ENCODE measurements around the gene FTSJ3. TPM values are rescaled to one million over a fixed set of nuclear protein-coding genes. Genes with fewer than 3 reads are reported as not detected.

The FTSJ3 gene
- total and polyA plus RNA-seq, 2 of the 13 experiments (the other 11 are each of a cell fraction or from before 2014, with no cell fraction given): 26.0 to 64.2 TPM

DNA sequence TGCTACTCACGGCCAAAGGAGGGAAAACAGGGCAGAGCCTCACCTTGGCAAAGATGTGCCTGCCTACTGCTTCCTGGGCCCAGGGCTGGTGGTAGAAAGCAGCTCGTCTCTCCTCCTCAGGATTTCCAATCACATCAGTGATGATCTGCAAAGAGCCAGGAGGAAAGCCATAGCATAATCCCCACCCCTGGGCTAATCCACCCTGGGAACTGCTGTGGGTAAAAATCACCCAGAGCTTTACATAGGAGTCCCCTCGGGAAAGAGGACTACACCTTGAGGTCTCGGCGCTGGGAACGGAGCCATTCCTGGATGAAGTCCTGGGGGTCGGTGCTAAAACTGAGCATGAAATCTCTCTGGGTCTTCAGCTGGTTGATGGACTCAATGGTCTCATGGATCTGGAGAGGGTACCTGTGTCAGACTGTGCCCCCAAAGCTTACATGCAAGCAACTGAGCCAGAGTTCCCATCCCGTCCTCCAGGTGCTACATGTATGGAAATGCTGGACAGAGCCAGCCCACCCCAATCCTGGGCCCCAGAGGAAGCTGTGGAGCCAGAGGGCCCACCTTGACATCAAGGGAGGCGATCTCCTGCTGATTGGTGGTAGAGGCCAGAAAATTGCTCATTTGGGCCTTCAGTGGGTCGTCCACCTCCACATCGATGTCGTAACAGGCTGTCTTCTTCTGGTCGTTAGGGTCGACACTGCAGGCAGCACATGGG is 5.7 kb upstream of the FTSJ3 start:
- H3K9ac ChIP-seq (ENCODE audit: insufficient read depth, low read depth, low read length): no peak overlapping the region
- POLR2A ChIA-PET: interaction anchor here (0.9 to 5.2 kb wide), 4 partner anchors 8 to 211 kb away, joined by 3 to 30 read pairs (median 4); partner anchors contain the start of genes CCDC47, DDX42, MAP3K3 and SMARCD2

More for the DNA sequence above, 5.7 kb upstream of the FTSJ3 start:
- Histone ChIP-seq H3K27ac (ENCODE audit: extremely low read length, insufficient read depth, low read length) (no peak overlapping the region), H3K79me2 (ENCODE audit: insufficient read depth, low read length) (peaks cover 26% of the 10 kb centered on the region), H3K4me3 (replicated peaks in 1 of 3; ENCODE audit: insufficient read depth in 1 of 3, low read depth in 2 of 3, low read length in 3 of 3) (no peak overlapping the region), H4K20me1 (ENCODE audit: insufficient read depth, low read length) (0 out of 2 replicates have a peak, but pooled peaks cover 2% of the 10 kb centered on the region), H3K4me1 (ENCODE audit: insufficient read depth, low read length) (peaks cover 17% of the 10 kb centered on the region), H3K27me3 (ENCODE audit: control insufficient read depth in 1 of 2, insufficient read depth in 2 of 2, low read length in 2 of 2) (no peaks in the 10 kb centered on the region), H3K9me3 (ENCODE audit: low read length) (no peaks in the 10 kb centered on the region), H3K36me3 (replicated peaks in 1 of 2; ENCODE audit: control insufficient read depth in 1 of 2, insufficient read depth in 2 of 2, low read length in 2 of 2) (peaks cover 62 to 87% of the 10 kb centered on the region in 2 experiments), H2AFZ (ENCODE audit: low read length) (no peak overlapping the region), H3K4me2 (ENCODE audit: low read depth, low read length) (no peak overlapping the region)
- no peak for DNase-seq (ENCODE audit: low spot score)
- CTCF ChIA-PET (ENCODE audit: low intra/inter-chr PET ratio, low total read pairs): no interaction called here
- intact Hi-C loops (cut with micrococcal nuclease; ENCODE audit: unreplicated experiment) (no loop called here), in situ Hi-C loops (cut with HindIII; ENCODE audit: extremely low pct_ligation_motif_present, low pct_unique_long_range_greater_than_20kb) (no loop called here)
- TF ChIP-seq, protein P1, sequence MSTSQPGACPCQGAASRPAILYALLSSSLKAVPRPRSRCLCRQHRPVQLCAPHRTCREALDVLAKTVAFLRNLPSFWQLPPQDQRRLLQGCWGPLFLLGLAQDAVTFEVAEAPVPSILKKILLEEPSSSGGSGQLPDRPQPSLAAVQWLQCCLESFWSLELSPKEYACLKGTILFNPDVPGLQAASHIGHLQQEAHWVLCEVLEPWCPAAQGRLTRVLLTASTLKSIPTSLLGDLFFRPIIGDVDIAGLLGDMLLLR (CRISPR knock-in tag; IDR thresholded peaks at IDR 0.05): 0 out of 2 replicates have a peak, but pooled peaks have one; percentile 32
- TF ChIP-seq RBFOX2 (IDR thresholded peaks at IDR 0.05; ENCODE audit: low read depth, low read length): peak; percentile 46; the same call in 1 of the 2 replicates
- TF ChIP-seq, protein P2, sequence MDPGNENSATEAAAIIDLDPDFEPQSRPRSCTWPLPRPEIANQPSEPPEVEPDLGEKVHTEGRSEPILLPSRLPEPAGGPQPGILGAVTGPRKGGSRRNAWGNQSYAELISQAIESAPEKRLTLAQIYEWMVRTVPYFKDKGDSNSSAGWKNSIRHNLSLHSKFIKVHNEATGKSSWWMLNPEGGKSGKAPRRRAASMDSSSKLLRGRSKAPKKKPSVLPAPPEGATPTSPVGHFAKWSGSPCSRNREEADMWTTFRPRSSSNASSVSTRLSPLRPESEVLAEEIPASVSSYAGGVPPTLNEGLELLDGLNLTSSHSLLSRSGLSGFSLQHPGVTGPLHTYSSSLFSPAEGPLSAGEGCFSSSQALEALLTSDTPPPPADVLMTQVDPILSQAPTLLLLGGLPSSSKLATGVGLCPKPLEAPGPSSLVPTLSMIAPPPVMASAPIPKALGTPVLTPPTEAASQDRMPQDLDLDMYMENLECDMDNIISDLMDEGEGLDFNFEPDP (CRISPR knock-in tag; conservative IDR thresholded peaks at IDR 0.05): 0 out of 2 replicates have a peak, but pooled peaks have one; percentile 11
- TF ChIP-seq, protein P3, sequence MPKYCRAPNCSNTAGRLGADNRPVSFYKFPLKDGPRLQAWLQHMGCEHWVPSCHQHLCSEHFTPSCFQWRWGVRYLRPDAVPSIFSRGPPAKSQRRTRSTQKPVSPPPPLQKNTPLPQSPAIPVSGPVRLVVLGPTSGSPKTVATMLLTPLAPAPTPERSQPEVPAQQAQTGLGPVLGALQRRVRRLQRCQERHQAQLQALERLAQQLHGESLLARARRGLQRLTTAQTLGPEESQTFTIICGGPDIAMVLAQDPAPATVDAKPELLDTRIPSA (CRISPR knock-in tag; IDR thresholded peaks at IDR 0.05; ENCODE audit: borderline replicate concordance): no peak
- peak; percentile 41 for TF ChIP-seq RBM22 (optimal IDR thresholded peaks at IDR 0.05; ENCODE audit: low read length)
- TF ChIP-seq POLR2A (IDR thresholded peaks at IDR 0.05; ENCODE audit: insufficient read depth in 1 of 2, low read depth in 2 of 2, low read length in 2 of 2): 0 out of 4 replicates have a peak, but pooled peaks of 1 of the 2 experiments have one; percentile 14
- TF ChIP-seq CEBPB (IDR thresholded peaks at IDR 0.05; ENCODE audit: borderline replicate concordance, low read depth, low read length): peak; percentile 48
- no peak for TF ChIP-seq ZNF331 (CRISPR knock-in tag; IDR thresholded peaks at IDR 0.05)
- TF ChIP-seq, protein P4, sequence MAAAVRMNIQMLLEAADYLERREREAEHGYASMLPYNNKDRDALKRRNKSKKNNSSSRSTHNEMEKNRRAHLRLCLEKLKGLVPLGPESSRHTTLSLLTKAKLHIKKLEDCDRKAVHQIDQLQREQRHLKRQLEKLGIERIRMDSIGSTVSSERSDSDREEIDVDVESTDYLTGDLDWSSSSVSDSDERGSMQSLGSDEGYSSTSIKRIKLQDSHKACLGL (CRISPR knock-in tag; IDR thresholded peaks at IDR 0.05): peak; percentile 29; the same call in 1 of the 2 replicates
- 0 out of 2 replicates have a peak, but pooled peaks have one; percentile 15 for TF ChIP-seq ZNF772 (CRISPR knock-in tag; IDR thresholded peaks at IDR 0.05)
- TF ChIP-seq POLR2G (IDR thresholded peaks at IDR 0.05; ENCODE audit: low read depth, low read length): 0 out of 2 replicates have a peak, but pooled peaks have one; percentile 10
- TF ChIP-seq, protein P5, sequence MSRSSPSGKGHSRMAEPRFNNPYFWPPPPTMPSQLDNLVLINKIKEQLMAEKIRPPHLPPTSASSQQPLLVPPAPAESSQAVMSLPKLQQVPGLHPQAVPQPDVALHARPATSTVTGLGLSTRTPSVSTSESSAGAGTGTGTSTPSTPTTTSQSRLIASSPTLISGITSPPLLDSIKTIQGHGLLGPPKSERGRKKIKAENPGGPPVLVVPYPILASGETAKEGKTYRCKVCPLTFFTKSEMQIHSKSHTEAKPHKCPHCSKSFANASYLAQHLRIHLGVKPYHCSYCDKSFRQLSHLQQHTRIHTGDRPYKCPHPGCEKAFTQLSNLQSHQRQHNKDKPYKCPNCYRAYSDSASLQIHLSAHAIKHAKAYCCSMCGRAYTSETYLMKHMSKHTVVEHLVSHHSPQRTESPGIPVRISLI (CRISPR knock-in tag; IDR thresholded peaks at IDR 0.05; ENCODE audit: borderline replicate concordance): no peak
- no peak for TF ChIP-seq MTA3 (CRISPR knock-in tag; IDR thresholded peaks at IDR 0.05)
- BruUV-seq (replicated peaks): no TSS peak
- 94% methylated on average over 12 of the region's 14 CpGs for WGBS (ENCODE audit: low lambda C conversion rate)
- no peak for FAIRE-seq
- no peak for ATAC-seq

Data from HepG2 (cell line).